Loucy (cell line): ENCODE data around the gene FGF12.

Experiments
- H2AFZ ChIP-seq: fragments of 200-600 bp; sonication (generic); 2 replicates; pipeline ENCODE4 v1.6.0; 2016; ENCODE audit warnings: antibody characterized with exemption, mild to moderate bottlenecking, low read length, moderate library complexity
- H3F3A ChIP-seq: fragments of 200-600 bp; 2 replicates; pipeline ENCODE4 v1.6.0; 2016; ENCODE audit warnings: antibody characterized with exemption, low read depth, mild to moderate bottlenecking
- H3K27me3 ChIP-seq: fragments of 200-600 bp; sonication (generic); 2 replicates; pipeline ENCODE4 v1.6.1; 2014; ENCODE audit warnings: low read length, mild to moderate bottlenecking; ENCODE audit not compliant: insufficient read depth, poor library complexity, severe bottlenecking
- H3K36me3 ChIP-seq: fragments of 200-600 bp; sonication (generic); 2 replicates; pipeline ENCODE4 v1.6.1; 2016; ENCODE audit warnings: low read length; ENCODE audit not compliant: insufficient read depth
- H3K4me1 ChIP-seq: fragments of 200-600 bp; sonication (generic); 2 replicates; pipeline ENCODE4 v1.5.1; 2014; ENCODE audit warnings: low read length, mild to moderate bottlenecking; ENCODE audit not compliant: insufficient read depth, poor library complexity, severe bottlenecking
- H3K4me2 ChIP-seq: fragments of 200-600 bp; sonication (generic); 2 replicates; pipeline ENCODE4 v1.6.0; 2014; ENCODE audit warnings: antibody characterized with exemption, low read length, low read depth, mild to moderate bottlenecking; ENCODE audit not compliant: poor library complexity, severe bottlenecking
- H3K4me3 ChIP-seq: fragments of 200-600 bp; sonication (generic); 2 replicates; pipeline ENCODE4 v1.5.1; 2014; ENCODE audit warnings: low read length, mild to moderate bottlenecking, mixed read lengths; ENCODE audit not compliant: poor library complexity, severe bottlenecking
- H3K79me2 ChIP-seq: fragments of 200-600 bp; sonication (generic); 2 replicates; pipeline ENCODE4 v1.6.1; 2014; ENCODE audit warnings: low read length; ENCODE audit not compliant: insufficient read depth
- H3K9ac ChIP-seq: fragments of 200-600 bp; sonication (generic); 2 replicates; pipeline ENCODE4 v1.6.0; 2014; ENCODE audit warnings: mild to moderate bottlenecking, low read depth, low read length, moderate library complexity; ENCODE audit not compliant: poor library complexity, severe bottlenecking
- H3K9me2 ChIP-seq: fragments of 200-600 bp; sonication (generic); replicated peaks from 2 replicates; pipeline ENCODE4 v1.6.1; 2016; ENCODE audit warnings: low read depth, low read length, mixed read lengths
- H3K9me3 ChIP-seq: fragments of 200-600 bp; sonication (generic); 2 replicates; pipeline ENCODE4 v1.6.1; 2014; ENCODE audit warnings: mild to moderate bottlenecking, antibody characterized with exemption, low read length, low read depth; ENCODE audit not compliant: insufficient read depth
- H4K20me1 ChIP-seq: fragments of 200-600 bp; sonication (generic); 2 replicates; pipeline ENCODE4 v1.6.0; 2014; ENCODE audit warnings: antibody characterized with exemption, low read length, mild to moderate bottlenecking; ENCODE audit not compliant: insufficient read depth, poor library complexity, severe bottlenecking
- EZH2phosphoT487 ChIP-seq: fragments of 200-600 bp; IDR thresholded peaks from 2 replicates; pipeline ENCODE4 v1.6.1; 2018; ENCODE audit warnings: antibody characterized with exemption, mild to moderate bottlenecking, moderate library complexity, borderline replicate concordance
- TF ChIP-seq, protein P1 (sequence below): fragments of 200-600 bp; sonication (generic); conservative IDR thresholded peaks from 2 replicates; pipeline ENCODE4 v1.5.1; 2014; ENCODE audit warnings: mild to moderate bottlenecking, antibody characterized with exemption, low read length

Gene FGF12

DNA sequence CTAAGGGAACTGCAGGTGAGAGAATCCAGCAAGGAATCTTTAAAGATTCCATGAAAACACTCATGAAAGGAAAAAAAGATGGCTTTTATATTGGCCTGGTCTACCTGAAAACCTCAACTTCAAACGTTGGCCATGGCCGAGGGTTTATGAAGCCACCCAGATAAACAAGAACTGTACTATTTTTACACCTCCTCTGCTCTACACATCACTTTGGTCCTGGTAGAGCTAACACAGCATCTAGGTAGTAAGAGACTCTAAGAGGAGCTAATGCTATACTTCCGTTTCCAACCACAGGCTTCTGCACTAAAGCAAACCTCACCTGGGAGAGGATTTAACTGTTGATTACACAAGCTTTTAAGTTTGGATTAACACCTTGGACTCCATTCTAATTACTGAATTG, 466.2 kb downstream of the FGF12 start:
- H3K9me2 ChIP-seq = no peaks in the 10 kb centered on the region
- no peak overlapping the region for H3K4me2 ChIP-seq
- H3F3A ChIP-seq = no peaks in the 10 kb centered on the region

DNA sequence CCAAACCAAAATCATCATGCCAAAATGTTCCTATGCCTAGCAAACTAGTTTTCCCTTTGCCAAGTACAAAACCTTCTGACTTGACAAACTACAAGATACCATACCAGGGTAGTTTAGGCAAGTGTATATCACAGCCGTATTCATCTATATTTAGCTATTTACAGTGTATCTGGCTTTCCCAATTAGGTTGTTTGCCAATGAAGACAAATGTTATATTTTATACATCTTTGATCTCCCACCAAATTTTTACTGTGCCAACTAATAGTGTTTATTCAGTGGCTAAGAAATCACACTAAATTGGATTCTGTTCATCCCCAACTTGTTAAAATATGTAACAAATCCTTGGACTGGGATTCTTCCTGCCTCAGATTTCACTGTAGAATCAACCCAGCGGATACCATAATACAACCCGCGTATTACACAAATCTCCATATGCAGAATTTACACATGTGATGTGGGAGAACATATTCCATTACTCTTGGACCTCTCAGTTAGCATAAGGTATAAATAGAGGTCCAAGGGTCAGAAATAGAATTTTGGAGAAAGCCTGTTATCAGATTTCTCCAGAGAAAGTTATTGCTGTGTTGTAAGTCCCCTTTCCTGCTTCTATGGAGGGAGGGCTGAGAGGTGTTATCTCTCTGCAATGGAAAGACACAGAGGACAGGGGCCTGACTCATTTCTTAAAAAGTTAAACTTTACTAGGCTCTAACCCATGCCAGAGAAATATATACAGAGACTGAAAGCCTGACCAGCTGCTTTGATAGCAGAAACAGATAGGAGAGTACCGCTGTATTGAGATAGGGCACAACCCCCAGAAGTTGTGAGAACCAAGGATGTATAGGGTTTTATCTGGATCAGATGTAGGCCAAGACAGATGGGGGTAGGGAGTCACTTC, 467.0 kb downstream of the FGF12 start:
- no peaks in the 10 kb centered on the region for H3K4me1 ChIP-seq
- no peak overlapping the region for H3K4me2 ChIP-seq
- no peaks in the 10 kb centered on the region for H4K20me1 ChIP-seq
- no peak for TF ChIP-seq EZH2phosphoT487
- no peak overlapping the region for H3K9ac ChIP-seq
- no peaks in the 10 kb centered on the region for H3K27me3 ChIP-seq
- H2AFZ ChIP-seq = no peak overlapping the region
- no peak overlapping the region for H3K4me3 ChIP-seq
- no peaks in the 10 kb centered on the region for H3K79me2 ChIP-seq
- no peaks in the 10 kb centered on the region for H3F3A ChIP-seq
- H3K9me3 ChIP-seq = 0 out of 2 replicates have a peak, but pooled peaks cover 2% of the 10 kb centered on the region
- H3K36me3 ChIP-seq = no peaks in the 10 kb centered on the region
- H3K9me2 ChIP-seq = no peaks in the 10 kb centered on the region

More for the DNA sequence above, 466.2 kb downstream of the FGF12 start:
- Histone ChIP-seq H2AFZ (no peak overlapping the region), H4K20me1 (no peaks in the 10 kb centered on the region), H3K27me3 (no peaks in the 10 kb centered on the region), H3K9ac (no peak overlapping the region), H3K9me3 (0 out of 2 replicates have a peak, but pooled peaks cover 2% of the 10 kb centered on the region), H3K79me2 (no peaks in the 10 kb centered on the region), H3K4me1 (no peaks in the 10 kb centered on the region), H3K36me3 (no peaks in the 10 kb centered on the region), H3K4me3 (no peak overlapping the region)
- TF ChIP-seq, protein P1, sequence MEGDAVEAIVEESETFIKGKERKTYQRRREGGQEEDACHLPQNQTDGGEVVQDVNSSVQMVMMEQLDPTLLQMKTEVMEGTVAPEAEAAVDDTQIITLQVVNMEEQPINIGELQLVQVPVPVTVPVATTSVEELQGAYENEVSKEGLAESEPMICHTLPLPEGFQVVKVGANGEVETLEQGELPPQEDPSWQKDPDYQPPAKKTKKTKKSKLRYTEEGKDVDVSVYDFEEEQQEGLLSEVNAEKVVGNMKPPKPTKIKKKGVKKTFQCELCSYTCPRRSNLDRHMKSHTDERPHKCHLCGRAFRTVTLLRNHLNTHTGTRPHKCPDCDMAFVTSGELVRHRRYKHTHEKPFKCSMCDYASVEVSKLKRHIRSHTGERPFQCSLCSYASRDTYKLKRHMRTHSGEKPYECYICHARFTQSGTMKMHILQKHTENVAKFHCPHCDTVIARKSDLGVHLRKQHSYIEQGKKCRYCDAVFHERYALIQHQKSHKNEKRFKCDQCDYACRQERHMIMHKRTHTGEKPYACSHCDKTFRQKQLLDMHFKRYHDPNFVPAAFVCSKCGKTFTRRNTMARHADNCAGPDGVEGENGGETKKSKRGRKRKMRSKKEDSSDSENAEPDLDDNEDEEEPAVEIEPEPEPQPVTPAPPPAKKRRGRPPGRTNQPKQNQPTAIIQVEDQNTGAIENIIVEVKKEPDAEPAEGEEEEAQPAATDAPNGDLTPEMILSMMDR = no peak
- TF ChIP-seq EZH2phosphoT487 = no peak

DNA sequence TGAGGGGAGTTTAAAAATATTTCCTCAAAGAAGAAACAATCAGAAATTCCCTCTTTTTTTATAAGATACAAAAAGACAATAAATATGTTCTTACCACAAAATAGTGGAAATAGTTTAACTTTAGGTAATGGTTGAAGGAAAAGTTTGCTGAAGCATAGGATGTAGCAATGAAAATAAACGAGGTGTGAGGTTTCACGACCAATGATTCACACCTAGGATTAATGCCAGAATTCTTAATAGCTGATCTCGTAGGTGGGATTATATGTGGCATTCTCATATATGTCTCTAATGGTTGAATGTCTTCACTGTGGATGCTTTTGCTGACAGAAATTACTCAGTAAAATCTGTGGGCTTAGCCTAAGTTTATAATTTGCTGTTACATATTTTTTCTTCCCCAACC, 467.7 kb downstream of the FGF12 start:
- Histone ChIP-seq H3F3A (no peaks in the 10 kb centered on the region), H3K9me3 (0 out of 2 replicates have a peak, but pooled peaks cover 2% of the 10 kb centered on the region), H3K79me2 (no peaks in the 10 kb centered on the region), H2AFZ (no peak overlapping the region), H3K27me3 (no peaks in the 10 kb centered on the region), H3K9ac (no peak overlapping the region), H3K4me2 (no peak overlapping the region), H3K9me2 (no peaks in the 10 kb centered on the region), H3K36me3 (no peaks in the 10 kb centered on the region), H4K20me1 (no peaks in the 10 kb centered on the region), H3K4me1 (no peaks in the 10 kb centered on the region), H3K4me3 (no peak overlapping the region)
- no peak for TF ChIP-seq EZH2phosphoT487
- TF ChIP-seq, protein P1 = no peak
